Cardiac septum (tissue), 1 donor: ENCODE data around the gene SYP. TPM values are rescaled to one million over a fixed set of nuclear protein-coding genes. Genes with fewer than 3 reads are reported as not detected.

Source experiments
- DNase-seq: peaks from one replicate; pipeline ENCODE4 v3.0.0-alpha.2; 2020; ENCODE audit warnings: low spot score
- intact Hi-C: fragments of 100-400 bp; cut with DNase I; formaldehyde crosslinking; loops from one replicate; pipeline ENCODE4 v1.14.0; 2022
- total RNA-seq: library from RNA; stranded (reverse); fragmentation: NEBNext Ultra II Directional; extraction: Animal tissue kit (Norgen Biotek cat#: 25700); gene quantifications from one replicate; pipeline ENCODE4 v1.2.1, GENCODE V29; 2021
- donor health status: DM: no; HTN: no; CAD: no.

The SYP gene
- total RNA-seq, 1 donor from 2014 or later, result 1.2 TPM

GRCh38 chrX:49197543-49198087, 2.4 kb downstream of the SYP start:
- no peak for DNase-seq
- intact Hi-C loops, result no loop called here

- DNase-seq, result no peak
- intact Hi-C loops, result no loop called here
These were observed 6.4 kb downstream of the SYP start for GRCh38 chrX:49193542-49193964.

DNA sequence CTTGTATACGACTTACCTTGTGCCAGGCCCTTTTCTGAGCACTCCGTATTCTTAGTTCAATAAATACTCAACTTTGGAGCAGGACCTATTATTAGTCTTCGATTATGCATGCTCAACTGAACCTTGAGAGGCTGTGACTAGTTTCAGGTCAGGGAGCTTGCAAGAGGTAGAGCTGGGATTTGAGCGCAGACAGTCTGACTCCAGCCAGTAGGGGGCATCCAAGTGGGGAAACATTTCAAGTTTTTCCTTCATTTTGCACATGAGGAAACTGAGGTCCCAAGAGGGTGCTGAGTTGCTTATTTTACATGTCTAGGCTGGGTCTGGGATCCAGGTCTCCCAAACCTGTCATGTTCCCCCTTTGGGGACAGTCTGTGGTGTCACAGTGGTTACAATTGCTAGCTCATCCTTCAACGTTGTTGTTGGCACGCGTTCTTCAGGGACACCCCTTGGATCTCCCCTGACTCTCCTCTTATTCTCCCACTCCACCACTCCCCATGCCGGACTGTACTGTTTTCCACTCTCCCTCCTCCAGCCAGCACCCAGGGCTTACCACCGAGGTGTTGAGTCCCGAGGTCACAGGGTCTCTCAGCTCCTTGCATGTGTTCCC, 7.2 kb downstream of the SYP start:
- no peak for DNase-seq
- intact Hi-C loops, result no loop called here

- intact Hi-C loops, result no loop called here
- DNase-seq, result no peak
These were observed 8.4 kb downstream of the SYP start for GRCh38 chrX:49191574-49192011.

DNA sequence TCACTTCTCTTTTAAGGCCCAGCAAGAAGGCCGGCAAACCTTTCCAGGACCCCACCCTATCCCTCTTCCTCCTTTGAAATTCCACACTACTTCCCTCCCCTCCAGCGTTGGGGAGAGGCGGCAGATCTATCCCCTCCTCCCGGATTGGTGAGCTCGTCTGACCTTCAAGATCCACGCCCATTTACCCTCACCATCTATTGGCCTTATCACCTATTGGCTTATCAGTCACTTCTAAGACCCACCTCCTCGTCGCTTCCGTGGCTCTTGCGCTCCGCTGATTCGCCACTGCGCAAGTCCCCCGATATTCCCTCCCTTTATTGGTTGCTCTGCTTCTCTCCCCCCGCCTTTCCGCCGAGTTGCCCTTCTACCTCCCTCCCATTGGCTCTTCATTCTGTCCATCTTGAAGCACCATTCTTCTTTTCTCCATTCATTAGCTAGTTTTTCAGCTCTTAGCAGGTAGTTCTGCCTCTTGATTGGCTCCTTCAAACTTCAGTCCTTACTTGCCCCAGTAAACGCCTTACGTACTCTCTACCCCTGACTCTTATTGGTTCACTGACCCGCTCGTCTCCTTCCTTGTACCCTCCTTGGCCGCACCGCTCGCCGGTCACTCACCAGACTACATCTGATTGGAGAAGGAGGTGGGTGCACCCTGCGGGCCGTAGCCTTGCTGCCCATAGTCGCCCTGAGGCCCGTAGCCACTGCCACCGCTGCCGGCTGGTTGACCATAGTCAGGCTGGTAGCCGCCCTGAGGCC, 9.0 kb downstream of the SYP start:
- intact Hi-C loops, result no loop called here
- DNase-seq, result peak; percentile 93

GRCh38 chrX:49189606-49190005, 10.4 kb downstream of the SYP start:
- intact Hi-C loops, result no loop called here

GRCh38 chrX:49188468-49189076, 11.4 kb downstream of the SYP start:
- intact Hi-C loops, result no loop called here
- DNase-seq, result no peak

More at GRCh38 chrX:49189606-49190005, 10.4 kb downstream of the SYP start:
- no peak for DNase-seq

DNA sequence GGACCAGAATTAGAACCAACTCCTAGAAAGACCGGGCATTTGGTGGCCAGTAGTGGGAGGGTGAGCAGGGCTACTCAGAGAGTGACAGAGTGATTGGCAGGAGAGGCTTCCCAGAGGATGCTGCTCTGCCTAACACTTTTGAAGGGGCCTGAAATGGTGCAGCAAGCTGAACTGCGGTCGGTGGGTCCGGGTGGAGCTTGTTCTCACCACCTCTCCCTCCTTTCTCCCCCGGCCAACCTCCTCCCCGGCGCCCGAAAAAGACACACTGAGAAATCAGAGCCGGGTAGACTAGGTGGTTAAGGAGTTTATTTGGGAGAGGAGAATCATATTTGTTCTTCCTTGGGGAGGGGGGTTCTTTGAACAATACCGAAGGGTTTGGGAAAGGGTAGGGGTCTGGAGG, 12.5 kb downstream of the SYP start:
- intact Hi-C loops, result no loop called here
- DNase-seq, result no peak

GRCh38 chrX:49187028-49187394, 13.0 kb downstream of the SYP start:
- DNase-seq, result no peak
- intact Hi-C loops, result no loop called here

DNA sequence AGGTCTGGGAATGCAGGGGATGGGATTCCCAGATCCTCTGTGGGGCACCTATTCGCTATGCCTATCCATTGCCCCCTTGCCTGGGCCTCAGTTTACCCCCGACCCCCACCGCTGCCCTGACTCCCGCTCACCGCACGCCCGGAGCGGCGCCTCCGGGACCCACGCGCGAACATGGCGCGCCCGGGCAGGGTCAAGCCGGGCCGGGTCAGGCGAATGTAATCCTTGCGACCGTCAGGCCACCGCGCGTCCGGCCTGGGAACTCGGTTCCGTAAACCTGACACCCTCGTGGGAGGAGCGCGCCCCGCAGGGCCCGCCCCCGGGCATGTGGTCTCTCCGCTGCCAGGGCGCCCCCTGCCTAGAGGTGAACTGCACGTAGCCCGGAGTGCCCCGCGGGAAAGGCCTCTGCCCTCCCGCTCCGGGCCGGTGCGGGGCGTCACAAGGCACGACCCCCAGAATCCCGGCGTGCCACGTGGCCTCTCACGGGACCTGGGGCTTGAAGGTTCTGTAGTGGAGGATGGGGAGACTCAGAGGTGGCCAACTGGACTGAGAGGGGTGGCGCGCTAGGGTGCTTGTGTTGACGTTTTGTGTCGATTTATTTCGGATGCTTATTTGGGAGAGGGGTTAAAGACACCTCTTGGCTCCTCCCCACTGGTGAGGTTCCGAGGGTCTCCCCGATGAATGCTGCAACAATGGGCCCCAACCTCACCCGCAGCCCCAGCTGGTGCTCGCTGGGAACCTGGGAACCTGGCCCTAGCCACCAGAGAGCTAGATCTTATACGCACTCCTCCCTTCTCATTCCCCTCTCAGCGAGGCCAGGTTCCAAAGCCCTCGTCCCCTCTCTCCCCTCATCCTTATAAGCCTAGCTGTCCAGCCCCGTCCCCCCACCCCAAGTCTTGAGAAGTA, 13.6 kb downstream of the SYP start, which contains the start of gene PRICKLE3:
TSS of gene PRICKLE3 (minus strand) at position 249 of the 903 bp plus-strand sequence. CDS start at position 173, 76 bp downstream.
- peak; percentile 90 for DNase-seq
- intact Hi-C loops, result no loop called here

DNA sequence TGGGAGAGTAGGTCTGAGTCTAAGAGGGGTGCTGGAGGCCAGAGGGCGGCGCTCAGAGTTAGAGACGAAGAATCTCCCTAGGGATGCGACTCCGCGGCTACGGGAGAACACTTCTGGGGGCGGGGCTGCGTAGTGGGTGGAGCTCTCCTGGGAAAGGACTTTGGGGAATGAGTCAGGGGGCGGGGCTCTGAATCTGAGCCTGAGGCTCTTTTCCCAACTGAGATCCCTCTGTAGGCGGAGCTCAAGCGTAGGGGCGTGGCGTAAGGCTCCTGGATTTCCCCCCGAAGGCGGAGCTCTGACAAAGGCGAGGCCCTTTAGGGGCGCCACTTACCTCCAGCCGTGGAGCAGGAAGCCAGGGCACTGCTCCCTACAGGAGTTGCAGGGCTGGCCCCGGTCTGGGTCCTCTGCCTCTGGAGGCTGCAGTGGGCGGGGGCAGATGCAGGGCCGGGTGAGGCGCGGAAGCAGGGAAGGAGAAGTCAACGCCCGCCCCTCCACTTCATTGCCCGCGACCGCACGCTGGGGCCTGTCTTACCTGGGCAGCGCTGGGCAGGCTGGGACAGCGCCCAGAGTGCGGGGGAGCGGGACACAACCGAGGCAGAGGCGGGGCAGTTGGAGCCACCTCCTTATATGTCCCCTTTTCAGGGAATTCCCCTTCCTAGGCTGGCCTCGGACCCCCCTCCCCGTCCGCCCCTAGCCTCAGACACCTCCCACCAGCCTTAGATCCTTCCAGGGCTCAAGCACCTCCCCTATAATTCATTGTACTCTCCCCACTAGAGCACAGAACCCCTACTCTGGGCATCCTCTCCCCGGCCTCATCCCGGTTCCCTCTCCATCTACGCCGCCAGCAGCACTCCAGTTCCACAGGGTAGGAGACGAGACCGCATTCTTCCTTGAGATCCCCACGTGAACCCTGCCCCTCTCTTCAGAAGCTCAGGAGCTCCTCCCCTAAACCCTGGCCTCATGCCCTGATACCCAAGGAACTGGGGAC, 15.4 kb downstream of the SYP start:
- DNase-seq, result peak; percentile 92
- intact Hi-C loops, result loop anchor here (2.0 kb wide), 1 partner anchor 20 kb away; no protein-coding TSS in a partner anchor

GRCh38 chrX:49183701-49184281, 16.2 kb downstream of the SYP start:
- intact Hi-C loops, result loop anchor here (2.0 kb wide), 1 partner anchor 19 kb away; no protein-coding TSS in a partner anchor
- no peak for DNase-seq

- intact Hi-C loops, result no loop called here
- DNase-seq, result no peak
These were observed 20.6 kb downstream of the SYP start for GRCh38 chrX:49179358-49179757.

GRCh38 chrX:49178537-49178936, 21.5 kb downstream of the SYP start:
- no peak for DNase-seq
- intact Hi-C loops, result no loop called here

DNA sequence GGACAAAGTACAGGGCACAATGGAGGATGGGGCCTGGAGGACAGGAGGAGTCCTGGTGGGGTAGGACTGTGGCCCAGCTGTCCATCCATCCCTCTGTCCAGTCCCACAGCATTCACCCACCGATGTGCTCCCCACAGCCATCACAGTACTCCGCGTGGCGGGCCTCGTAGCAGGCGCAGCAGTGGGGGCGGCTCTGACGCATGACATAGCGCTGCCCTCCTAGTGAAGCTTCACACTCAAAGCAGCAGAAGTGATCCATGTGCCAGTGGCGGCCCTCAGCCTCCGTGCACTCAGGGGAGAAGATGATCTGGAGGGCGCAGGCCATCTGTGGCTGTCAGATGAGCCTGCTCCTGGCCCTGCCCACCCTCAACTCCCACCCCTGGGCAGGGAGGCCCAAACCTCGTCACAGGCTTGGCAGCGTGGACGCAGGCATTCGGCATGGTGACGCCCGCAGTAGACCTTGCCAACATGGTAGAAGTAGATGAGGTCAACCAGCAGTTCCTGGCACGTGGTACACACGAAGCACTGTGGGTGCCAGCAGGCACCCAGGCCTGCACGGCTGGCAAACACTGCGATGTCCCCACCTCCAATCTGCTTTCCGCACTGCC, 22.0 kb downstream of the SYP start:
- no peak for DNase-seq
- intact Hi-C loops, result no loop called here

DNA sequence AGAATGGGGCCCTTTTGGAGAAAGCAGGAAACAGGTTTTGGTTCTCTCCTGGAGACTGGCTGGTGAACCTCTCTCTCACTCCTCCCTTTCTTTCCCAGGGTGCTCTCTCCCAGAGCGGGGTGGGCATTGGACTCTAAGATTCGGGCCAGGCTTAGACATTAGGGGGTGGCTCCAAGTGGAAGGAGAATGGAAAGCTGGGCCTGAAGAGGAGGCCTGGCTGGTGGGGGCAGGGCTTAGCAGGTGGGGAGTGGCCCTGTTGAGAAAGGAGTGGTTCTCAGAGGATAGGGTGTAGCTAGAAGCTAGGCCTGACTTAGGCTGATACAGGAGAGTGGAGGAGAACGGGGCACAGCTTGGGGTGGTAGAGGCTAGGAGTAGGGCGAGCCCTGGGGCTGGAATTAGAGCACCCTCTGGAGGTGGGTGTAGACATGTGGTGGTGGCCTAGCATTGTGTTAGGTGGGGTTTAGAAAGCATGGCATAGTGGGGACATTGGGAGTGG, 22.6 kb downstream of the SYP start:
- intact Hi-C loops, result no loop called here
- DNase-seq, result no peak
